Measurements from ENCODE around the gene BCL7C. TPM values are rescaled to one million over a fixed set of nuclear protein-coding genes. Genes with fewer than 3 reads are reported as not detected.
A peak's percentile ranks its signal among the peaks of the same experiment; 100 is the strongest.
"Not testable (repeated sequence)": the region's sequence is repeated elsewhere in the genome, so short reads cannot be mapped to it uniquely, and the experiment has no call there.

The BCL7C gene
- total RNA-seq, 1 experiment from 2014 or later: 33.9 TPM

- Mint-ChIP-seq H3K36me3 (ENCODE audit: insufficient read depth, unreplicated experiment) (peaks cover 24% of the 10 kb centered on the region), H3K9me3 (ENCODE audit: unreplicated experiment) (no peaks in the 10 kb centered on the region), H3K27me3 (ENCODE audit: insufficient read depth, unreplicated experiment) (no peaks in the 10 kb centered on the region), H3K4me1 (ENCODE audit: insufficient read depth, unreplicated experiment) (peaks cover 31% of the 10 kb centered on the region), H3K27ac (ENCODE audit: low read depth, unreplicated experiment) (peak overlapping the region; percentile 80), H3K4me3 (ENCODE audit: unreplicated experiment) (peak overlapping the region; percentile 75)
- TF ChIP-seq CTCF (IDR thresholded peaks at IDR 0.05; ENCODE audit: unreplicated experiment): no peak
- ChIA-PET CTCF (interaction anchor here (0.6 to 3.6 kb wide), 9 partner anchors 8 to 1304 kb away, joined by 3 to 13 read pairs (median 4); no protein-coding TSS in a partner anchor), POLR2A (interaction anchor here (0.6 to 5.1 kb wide), 9 partner anchors 9 to 134 kb away, joined by 3 to 36 read pairs (median 3); no protein-coding TSS in a partner anchor)
- no TSS peak for BruUV-seq (replicated peaks)
- intact Hi-C loops (cut with micrococcal nuclease): no loop called here
- no peak for DNase-seq (ENCODE audit: unreplicated experiment)
Observed at GRCh38 chr16:30892670-30893416, 1.0 kb downstream of the BCL7C start.

GRCh38 chr16:30891043-30891823 lies 2.6 kb downstream of the BCL7C start:
- ChIA-PET POLR2A (interaction anchor here (0.7 to 5.1 kb wide), 2 partner anchors 15 to 228 kb away, joined by 3 to 36 read pairs; no protein-coding TSS in a partner anchor), CTCF (interaction anchor here (0.6 to 4.6 kb wide), 6 partner anchors 9 to 50 kb away, joined by 4 to 18 read pairs (median 10); no protein-coding TSS in a partner anchor)
- H3K9me3 Mint-ChIP-seq (ENCODE audit: unreplicated experiment); H3K4me3 Mint-ChIP-seq (ENCODE audit: unreplicated experiment); DNase-seq (ENCODE audit: unreplicated experiment); BruUV-seq (replicated peaks); intact Hi-C loops (cut with micrococcal nuclease); H3K27me3 Mint-ChIP-seq (ENCODE audit: insufficient read depth, unreplicated experiment); H3K27ac Mint-ChIP-seq (ENCODE audit: low read depth, unreplicated experiment): not testable (repeated sequence)
- Mint-ChIP-seq H3K4me1 (ENCODE audit: insufficient read depth, unreplicated experiment) (peaks cover 23% of the 10 kb centered on the region), H3K36me3 (ENCODE audit: insufficient read depth, unreplicated experiment) (peaks cover 38% of the 10 kb centered on the region)

GRCh38 chr16:30889721-30890120 lies 4.2 kb downstream of the BCL7C start:
- no peak for DNase-seq (ENCODE audit: unreplicated experiment)
- intact Hi-C loops (cut with micrococcal nuclease): no loop called here
- peaks cover 41% of the 10 kb centered on the region for H3K36me3 Mint-ChIP-seq (ENCODE audit: insufficient read depth, unreplicated experiment)
- CTCF ChIA-PET: interaction anchor here (2.1 to 4.6 kb wide), 3 partner anchors 9 to 45 kb away, joined by 7 to 18 read pairs (median 15); no protein-coding TSS in a partner anchor
- no peak overlapping the region for H3K27ac Mint-ChIP-seq (ENCODE audit: low read depth, unreplicated experiment)
- no peaks in the 10 kb centered on the region for H3K9me3 Mint-ChIP-seq (ENCODE audit: unreplicated experiment)
- TF ChIP-seq CTCF (IDR thresholded peaks at IDR 0.05; ENCODE audit: unreplicated experiment): no peak
- H3K27me3 Mint-ChIP-seq (ENCODE audit: insufficient read depth, unreplicated experiment): no peaks in the 10 kb centered on the region
- POLR2A ChIA-PET: interaction anchor here (0.8 to 5.1 kb wide), 3 partner anchors 10 to 45 kb away, joined by 3 to 36 read pairs (median 3); no protein-coding TSS in a partner anchor
- peaks cover 10% of the 10 kb centered on the region for H3K4me1 Mint-ChIP-seq (ENCODE audit: insufficient read depth, unreplicated experiment)
- H3K4me3 Mint-ChIP-seq (ENCODE audit: unreplicated experiment): no peak overlapping the region
- BruUV-seq (replicated peaks): no TSS peak

GRCh38 chr16:30888856-30889499 lies 4.9 kb downstream of the BCL7C start:
- Mint-ChIP-seq H3K27me3 (ENCODE audit: insufficient read depth, unreplicated experiment) (no peaks in the 10 kb centered on the region), H3K4me3 (ENCODE audit: unreplicated experiment) (no peak overlapping the region), H3K27ac (ENCODE audit: low read depth, unreplicated experiment) (peak overlapping the region; percentile 51), H3K36me3 (ENCODE audit: insufficient read depth, unreplicated experiment) (peaks cover 45% of the 10 kb centered on the region), H3K9me3 (ENCODE audit: unreplicated experiment) (no peaks in the 10 kb centered on the region), H3K4me1 (ENCODE audit: insufficient read depth, unreplicated experiment) (peaks cover 8% of the 10 kb centered on the region)
- CTCF ChIA-PET: interaction anchor here (0.6 to 4.6 kb wide), 4 partner anchors 13 to 260 kb away, joined by 3 to 18 read pairs (median 10); no protein-coding TSS in a partner anchor
- intact Hi-C loops (cut with micrococcal nuclease): no loop called here
- no TSS peak for BruUV-seq (replicated peaks)
- no peak for TF ChIP-seq CTCF (IDR thresholded peaks at IDR 0.05; ENCODE audit: unreplicated experiment)
- DNase-seq (ENCODE audit: unreplicated experiment): no peak
- POLR2A ChIA-PET: interaction anchor here (1.0 to 5.1 kb wide), 2 partner anchors 13 to 44 kb away, joined by 3 to 36 read pairs; no protein-coding TSS in a partner anchor

Measured in MCF 10A (cell line).